Esophagus squamous epithelium (tissue), 5 donors: ENCODE measurements around the gene CFAP97. TPM values are rescaled to one million over a fixed set of nuclear protein-coding genes. Genes with fewer than 3 reads are reported as not detected.

ENCODE experiments used
- DNase-seq: peaks from one replicate; lab custom pipeline; 2025; lab: John Stamatoyannopoulos, UW
- H3K27ac ChIP-seq, 4 donors: fragments of 200-600 bp; sonication (generic); one replicate each; pipeline ENCODE4 v1.5.1; 2016 to 2019; ENCODE audit warnings: mild to moderate bottlenecking in 1 of 4
- H3K27me3 ChIP-seq, 4 donors: fragments of 200-600 bp; sonication (generic); 1 replicate in 3 of 4; 2 replicates in 1 of 4; pipeline versions ENCODE4 v1.5.1 to v1.6.0; 2017 to 2021; ENCODE audit warnings: antibody characterized with exemption in 1 of 4
- H3K36me3 ChIP-seq, 3 donors: fragments of 200-600 bp; sonication (generic); one replicate each; pipeline ENCODE4 v1.5.1; 2016 to 2019
- H3K4me1 ChIP-seq, 3 donors: fragments of 200-600 bp; sonication (generic); one replicate each; pipeline ENCODE4 v1.5.1; 2017 to 2019
- H3K4me3 ChIP-seq, 4 donors: fragments of 200-600 bp; sonication (generic); 1 replicate in 3 of 4; 2 replicates in 1 of 4; pipeline ENCODE4 v1.5.1; 2016 to 2019; ENCODE audit warnings: mild to moderate bottlenecking in 2 of 4, moderate library complexity in 1 of 4
- H3K9me3 ChIP-seq, 3 donors: fragments of 200-600 bp; sonication (generic); one replicate each; pipeline ENCODE4 v1.5.1; 2016 to 2019
- CTCF ChIP-seq, 6 experiments: fragments of 450-650 bp in 4 of 6; fragments of 200-600 bp in 2 of 6; sonication (generic) in 2 of 6; IDR thresholded peaks; one replicate each; pipeline ENCODE4 v1.5.1; 2016 to 2019; ENCODE audit warnings: antibody characterized with exemption in 6 of 6, mild to moderate bottlenecking in 4 of 6, moderate library complexity in 4 of 6
- POLR2A ChIP-seq, 4 donors: fragments of 450-650 bp; IDR thresholded peaks; one replicate each; pipeline ENCODE4 v1.6.1; 2017; ENCODE audit warnings: antibody characterized with exemption in 4 of 4, mild to moderate bottlenecking in 4 of 4, moderate library complexity in 3 of 4
- WGBS, 2 donors: methylation state at CpG; one replicate each; pipeline ENCODE4 v1.1.5; 2018; 5-methylcytosine and 5-hydroxymethylcytosine counted together
- intact Hi-C: fragments of 100-400 bp; cut with DNase I; formaldehyde crosslinking; loops from one replicate; pipeline ENCODE4 v1.15.0; 2022
- total RNA-seq, 4 donors: library from RNA; depleted of rRNA; stranded (reverse); fragments of >200 nt; gene quantifications; one replicate each; pipeline ENCODE4 v1.1.0, GENCODE V29; 2016
- donor health status: DM: yes; HTN: yes; CAD: no.

The CFAP97 gene
- total RNA-seq, 4 donors from 2014 or later = 14.6 to 34.0 (median 20.0) TPM

DNA sequence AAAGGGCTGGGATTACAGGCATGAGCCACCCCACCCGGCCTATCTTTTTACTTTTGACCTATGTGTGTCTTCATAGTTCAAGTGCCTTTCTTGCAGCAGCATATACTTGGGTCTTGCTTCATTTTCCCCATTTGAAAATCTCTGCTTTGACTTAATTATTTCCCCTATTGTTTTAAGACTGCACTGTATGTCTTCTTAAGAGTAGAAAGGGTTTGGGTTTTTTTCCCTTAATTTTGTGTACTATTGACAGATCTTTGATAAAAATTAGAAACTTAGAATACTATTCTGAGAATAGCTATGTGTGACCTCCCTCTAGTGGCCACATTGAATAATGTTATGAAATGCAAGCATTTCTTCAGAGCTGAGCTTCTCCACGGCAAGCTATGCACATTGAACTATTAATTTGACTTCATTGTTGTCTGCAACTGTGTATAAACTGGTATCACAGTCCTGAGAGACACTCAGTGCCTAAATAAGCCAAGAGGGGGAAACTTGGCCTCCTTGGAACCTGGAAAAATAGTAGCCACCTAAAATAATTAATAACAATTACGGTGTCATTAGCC lies 69.4 kb downstream of the CFAP97 start:
- Histone ChIP-seq H3K9me3 (no peaks in the 10 kb centered on the region), H3K4me3 (no peak overlapping the region), H3K27ac (no peak overlapping the region), H3K36me3 (no peaks in the 10 kb centered on the region), H3K27me3 (peaks cover 0 to 2% (median 0%) of the 10 kb centered on the region in 4 donors), H3K4me1 (no peaks in the 10 kb centered on the region)
- TF ChIP-seq CTCF (IDR thresholded peaks at IDR 0.05) (peak; percentile 54 to 79 (median 72)), POLR2A (IDR thresholded peaks at IDR 0.05) (no peak)
- no peak for DNase-seq
- intact Hi-C loops = no loop called here
- 31 to 34% methylated on average over 3 of the region's 3 CpGs for WGBS, 2 donors

GRCh38 chr4:185128272-185129119 lies 75.3 kb downstream of the CFAP97 start:
- Histone ChIP-seq H3K27ac (peak overlapping the region in 3 of 4 donors; percentile 26 to 72 (median 57)), H3K36me3 (no peaks in the 10 kb centered on the region), H3K9me3 (no peaks in the 10 kb centered on the region), H3K4me3 (peak overlapping the region; percentile 44 to 77 (median 58)), H3K27me3 (peaks cover 0 to 42% (median 4%) of the 10 kb centered on the region in 4 donors), H3K4me1 (peaks cover 17 to 23% (median 20%) of the 10 kb centered on the region in 3 donors)
- intact Hi-C loops = no loop called here
- WGBS, 2 donors = 2 to 3% methylated on average over 9 to 20 of the region's 74 CpGs
- DNase-seq = no peak
- TF ChIP-seq POLR2A (IDR thresholded peaks at IDR 0.05) = no peak
- peak in 3 of 6 experiments; percentile 14 to 30 (median 18) for TF ChIP-seq CTCF (IDR thresholded peaks at IDR 0.05)

DNA sequence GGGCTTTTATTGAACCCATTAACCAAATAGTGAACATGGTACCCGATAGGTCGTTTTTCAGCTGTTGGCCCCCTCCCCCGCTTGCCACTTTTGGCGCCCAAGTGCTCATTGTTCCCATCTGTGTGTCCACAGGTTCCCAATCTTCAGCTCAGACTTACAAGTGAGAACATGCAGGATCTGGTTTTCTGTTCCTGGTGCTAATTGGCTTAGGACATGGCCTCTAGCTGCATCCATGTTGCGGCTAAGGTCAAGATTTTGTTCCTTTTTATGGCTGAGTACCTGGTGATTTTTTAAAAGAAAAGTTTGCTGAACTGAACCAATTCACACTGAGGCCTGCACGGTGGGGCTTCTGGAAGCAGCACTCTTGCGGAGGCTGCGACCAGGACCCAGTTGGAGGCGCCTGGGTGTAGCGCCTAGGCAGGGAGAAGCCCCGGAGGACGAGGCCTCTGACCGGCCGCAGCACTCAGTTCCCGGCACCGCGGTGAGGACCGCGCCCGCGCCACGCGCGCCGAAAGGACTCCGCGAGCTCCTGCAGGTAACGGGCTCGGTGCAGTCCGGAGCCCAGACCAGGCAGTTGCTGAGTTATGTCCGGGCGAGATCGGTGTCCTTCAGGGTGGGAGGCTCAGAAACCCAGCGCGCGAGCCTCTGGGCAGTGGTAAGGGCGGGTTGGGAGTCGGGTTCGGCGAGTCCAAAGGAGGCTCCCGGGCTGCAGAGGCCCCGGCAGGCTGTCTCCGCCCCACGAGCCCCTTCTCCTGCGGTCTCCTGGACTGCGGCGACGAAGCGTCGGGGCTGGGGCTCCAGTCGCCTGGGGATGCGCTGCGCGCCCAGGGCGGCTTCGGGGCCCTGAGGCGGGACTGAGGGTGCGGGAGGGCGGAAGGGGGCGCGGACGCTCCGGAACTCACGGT lies 76.5 kb downstream of the CFAP97 start:
- intact Hi-C loops = no loop called here
- no peak for DNase-seq
- no peaks in the 10 kb centered on the region for H3K36me3 ChIP-seq
- H3K9me3 ChIP-seq = no peaks in the 10 kb centered on the region
- H3K4me3 ChIP-seq = peak overlapping the region; percentile 44 to 77 (median 58)
- WGBS, 2 donors = 15 to 40% methylated on average over 9 to 17 of the region's 64 CpGs
- H3K4me1 ChIP-seq = peaks cover 17 to 23% (median 20%) of the 10 kb centered on the region in 3 donors
- peak overlapping the region in 2 of 4 donors; percentile 14 to 26 for H3K27ac ChIP-seq
- TF ChIP-seq POLR2A (IDR thresholded peaks at IDR 0.05) = no peak
- no peak for TF ChIP-seq CTCF (IDR thresholded peaks at IDR 0.05)
- H3K27me3 ChIP-seq = peaks cover 0 to 42% (median 4%) of the 10 kb centered on the region in 4 donors

- Histone ChIP-seq H3K4me1 (peaks cover 16 to 21% (median 18%) of the 10 kb centered on the region in 3 donors), H3K4me3 (no peak overlapping the region), H3K36me3 (no peaks in the 10 kb centered on the region), H3K27ac (no peak overlapping the region), H3K9me3 (no peaks in the 10 kb centered on the region), H3K27me3 (peaks cover 0 to 36% (median 4%) of the 10 kb centered on the region in 4 donors)
- no peak for TF ChIP-seq CTCF (IDR thresholded peaks at IDR 0.05)
- TF ChIP-seq POLR2A (IDR thresholded peaks at IDR 0.05) = no peak
- intact Hi-C loops = no loop called here
- WGBS, 2 donors = 36 to 49% methylated on average over 3 of the region's 3 CpGs
- no peak for DNase-seq
Measured at GRCh38 chr4:185124006-185124405, 79.8 kb downstream of the CFAP97 start.
